Sigmoid colon (tissue), 4 donors: Measurements from ENCODE around the gene LAD1.

Experiments
- CTCF ChIP-seq, 4 experiments: fragments of 450-650 bp in 3 of 4; fragments of 200-600 bp in 1 of 4; IDR thresholded peaks; one replicate each; pipeline ENCODE4 v1.5.1; 2016 to 2019; ENCODE audit warnings: antibody characterized with exemption in 4 of 4, mild to moderate bottlenecking in 3 of 4, moderate library complexity in 2 of 4
- EP300 ChIP-seq, 4 donors: sonication (generic); formaldehyde crosslinking; IDR thresholded peaks; one replicate each; pipeline ENCODE4 v1.6.1; 2017; ENCODE audit warnings: antibody characterized with exemption in 4 of 4
- POLR2A ChIP-seq, 2 donors: fragments of 450-650 bp; IDR thresholded peaks; one replicate each; pipeline ENCODE4 v1.6.1; 2016; ENCODE audit warnings: antibody characterized with exemption in 2 of 2, mild to moderate bottlenecking in 2 of 2, moderate library complexity in 2 of 2

- no peak for TF ChIP-seq POLR2A (IDR thresholded peaks at IDR 0.05)
- no peak for TF ChIP-seq CTCF (IDR thresholded peaks at IDR 0.05)
- no peak for TF ChIP-seq EP300 (IDR thresholded peaks at IDR 0.05)
These were observed 23.0 kb downstream of the LAD1 start for GRCh38 chr1:201376107-201376463.
